H1 (cell line): ENCODE data around the gene PTPRF. TPM values are rescaled to one million over a fixed set of nuclear protein-coding genes. Genes with fewer than 3 reads are reported as not detected.

Experiments used
- CTCF ChIA-PET: fragments of 300-600 bp; sonication (Branson Sonifier 250); formaldehyde crosslinking; loops from one replicate; lab custom pipeline; 2021; ENCODE audit not compliant: partially characterized antibody; lab: Charles Lee
- POLR2A ChIA-PET: fragments of 300-600 bp; sonication (Branson Sonifier 250); formaldehyde crosslinking; loops from one replicate; lab custom pipeline; 2021; ENCODE audit warnings: inconsistent platforms; ENCODE audit not compliant: partially characterized antibody; lab: Charles Lee
- DNase-seq, 2 experiments: peaks; one replicate each; pipeline versions ENCODE4 v3.0.0 to v3.0.0-alpha.2; 2010 to 2022; ENCODE audit warnings: low spot score in 2 of 2, low read depth in 1 of 2, mixed read lengths in 1 of 2
- FAIRE-seq: peaks from 2 replicates; lab custom pipeline; 2011; peaks lifted over from hg19 to GRCh38; lab: Jason Lieb, UNC
- H2AFZ ChIP-seq: 2 replicates; pipeline ENCODE4 v1.8.1; 2012; ENCODE audit warnings: low read length, inconsistent platforms
- H2AK5ac ChIP-seq: 2 replicates; pipeline ENCODE4 v1.6.1; 2013; ENCODE audit warnings: low read depth, low read length
- H2BK120ac ChIP-seq: replicated peaks from 2 replicates; pipeline ENCODE3; 2013; ENCODE audit warnings: low read depth, low read length, inconsistent platforms
- H2BK12ac ChIP-seq: 2 replicates; pipeline ENCODE4 v1.6.1; 2013; ENCODE audit warnings: low read depth, low read length
- H2BK15ac ChIP-seq: 2 replicates; pipeline ENCODE4 v1.6.1; 2013; ENCODE audit warnings: low read length
- H2BK20ac ChIP-seq: 2 replicates; pipeline ENCODE4 v1.6.1; 2013; ENCODE audit warnings: low read length
- H2BK5ac ChIP-seq: 2 replicates; pipeline ENCODE4 v1.6.1; 2013; ENCODE audit warnings: low read depth, low read length
- H3K14ac ChIP-seq: 2 replicates; pipeline ENCODE4 v1.6.1; 2013; ENCODE audit warnings: inconsistent platforms; ENCODE audit not compliant: insufficient read length
- H3K18ac ChIP-seq: 2 replicates; pipeline ENCODE4 v1.6.1; 2013; ENCODE audit warnings: low read length; ENCODE audit errors: extremely low read depth
- H3K23ac ChIP-seq: 2 replicates; pipeline ENCODE4 v1.6.1; 2013; ENCODE audit warnings: inconsistent platforms; ENCODE audit not compliant: insufficient read length
- H3K23me2 ChIP-seq: 2 replicates; pipeline ENCODE4 v1.6.1; 2013; ENCODE audit warnings: low read depth, low read length
- H3K27ac ChIP-seq: 2 replicates; pipeline ENCODE4 v1.6.1; 2011; ENCODE audit warnings: low read depth, low read length, inconsistent platforms
- H3K27me3 ChIP-seq, 4 experiments: replicated peaks in 1 of 4; 1 replicate in 1 of 4; 2 replicates in 3 of 4; pipeline versions ENCODE4 v1.6.1 to v1.8.1; 2011 to 2013; ENCODE audit warnings: low read length in 3 of 4, mild to moderate bottlenecking in 3 of 4, inconsistent platforms in 2 of 4, mixed read lengths in 2 of 4, moderate library complexity in 1 of 4; ENCODE audit not compliant: control insufficient read depth in 3 of 4, insufficient read depth in 3 of 4; ENCODE audit errors: extremely low read depth in 1 of 4
- H3K36me3 ChIP-seq, 4 experiments: 2 replicates each; pipeline versions ENCODE4 v1.6.1 to v1.8.1; 2011 to 2013; ENCODE audit warnings: mild to moderate bottlenecking in 4 of 4, low read length in 3 of 4, moderate library complexity in 2 of 4, control low read depth in 1 of 4, inconsistent platforms in 1 of 4; ENCODE audit not compliant: insufficient read depth in 4 of 4, control insufficient read depth in 2 of 4
- H3K4ac ChIP-seq: replicated peaks from 2 replicates; pipeline ENCODE3; 2013; ENCODE audit warnings: low read length, low read depth, mixed read lengths, inconsistent platforms; ENCODE audit not compliant: insufficient read length
- H3K4me1 ChIP-seq, 4 experiments: replicated peaks in 1 of 4; 1 replicate in 1 of 4; 2 replicates in 3 of 4; pipeline versions ENCODE4 v1.6.1 to v1.8.1; 2011 to 2013; ENCODE audit warnings: low read length in 3 of 4, inconsistent platforms in 2 of 4, mixed read lengths in 1 of 4; ENCODE audit not compliant: insufficient read depth in 4 of 4, control insufficient read depth in 3 of 4
- H3K4me2 ChIP-seq, 2 experiments: 2 replicates each; pipeline versions ENCODE4 v1.6.1 to v1.8.1; 2011 to 2013; ENCODE audit warnings: low read depth in 2 of 2, low read length in 2 of 2, control low read depth in 1 of 2, inconsistent platforms in 1 of 2, mild to moderate bottlenecking in 1 of 2; ENCODE audit not compliant: insufficient read depth in 1 of 2
- H3K4me3 ChIP-seq, 4 experiments: fragments of 200-600, 300-600 bp in 1 of 4; sonication (generic), shearing (Covaris generic), sonication (Bioruptor Twin) in 1 of 4; 2 replicates each; pipeline versions ENCODE4 v1.5.1 to v1.8.1; 2011 to 2016; ENCODE audit warnings: low read length in 4 of 4, low read depth in 3 of 4, control low read depth in 2 of 4, inconsistent platforms in 2 of 4, mild to moderate bottlenecking in 2 of 4, mixed read lengths in 1 of 4, moderate library complexity in 1 of 4; ENCODE audit not compliant: insufficient read depth in 2 of 4; ENCODE audit errors: extremely low read depth in 1 of 4
- H3K56ac ChIP-seq: replicated peaks from 2 replicates; pipeline ENCODE3; 2013; ENCODE audit warnings: low read depth, mild to moderate bottlenecking, mixed read lengths, low read length, inconsistent platforms; ENCODE audit not compliant: insufficient read length
- H3K79me1 ChIP-seq: 2 replicates; pipeline ENCODE4 v1.6.1; 2013; ENCODE audit warnings: low read depth, low read length, control low read depth
- H3K79me2 ChIP-seq, 2 experiments: 2 replicates each; pipeline versions ENCODE4 v1.6.1 to v1.8.1; 2012 to 2013; ENCODE audit warnings: low read length in 2 of 2, mild to moderate bottlenecking in 2 of 2, inconsistent platforms in 1 of 2; ENCODE audit not compliant: insufficient read depth in 2 of 2, control insufficient read depth in 1 of 2
- H3K9ac ChIP-seq, 4 experiments: replicated peaks in 1 of 4; 1 replicate in 1 of 4; 2 replicates in 3 of 4; pipeline versions ENCODE4 v1.6.1 to v1.8.1; 2011 to 2013; ENCODE audit warnings: low read depth in 3 of 4, low read length in 3 of 4, control low read depth in 2 of 4, mild to moderate bottlenecking in 2 of 4, moderate library complexity in 2 of 4, inconsistent platforms in 1 of 4; ENCODE audit errors: extremely low read depth in 1 of 4
- H3K9me3 ChIP-seq, 2 experiments: 2 replicates each; pipeline versions ENCODE4 v1.6.1 to v1.8.1; 2012 to 2013; ENCODE audit warnings: mild to moderate bottlenecking in 2 of 2, moderate library complexity in 2 of 2, control low read depth in 1 of 2, inconsistent platforms in 1 of 2, low read depth in 1 of 2, low read length in 1 of 2, mixed read lengths in 1 of 2; ENCODE audit not compliant: insufficient read depth in 2 of 2
- H4K20me1 ChIP-seq, 2 experiments: replicated peaks in 1 of 2; 2 replicates each; pipeline versions ENCODE3 to v1.8.1; 2011 to 2013; ENCODE audit warnings: inconsistent platforms in 2 of 2, low read length in 2 of 2, mild to moderate bottlenecking in 1 of 2; ENCODE audit not compliant: insufficient read depth in 2 of 2, control insufficient read depth in 1 of 2
- H4K5ac ChIP-seq: 2 replicates; pipeline ENCODE4 v1.6.1; 2013; ENCODE audit warnings: low read length, low read depth, mixed read lengths, inconsistent platforms; ENCODE audit not compliant: insufficient read length
- H4K8ac ChIP-seq: 2 replicates; pipeline ENCODE4 v1.8.0; 2013; ENCODE audit warnings: mild to moderate bottlenecking, moderate library complexity, low read length, inconsistent platforms; ENCODE audit not compliant: insufficient read depth; ENCODE audit errors: extremely low read depth
- H4K91ac ChIP-seq: replicated peaks from 2 replicates; pipeline ENCODE3; 2013; ENCODE audit warnings: low read length, mixed read lengths, inconsistent platforms; ENCODE audit not compliant: insufficient read length
- CHD2 ChIP-seq: IDR thresholded peaks from 2 replicates; pipeline ENCODE4 v1.6.1; 2012; ENCODE audit warnings: low read length, improper control_type of control experiment
- KDM1A ChIP-seq: fragments of 200-600, 300-600 bp; sonication (generic); IDR thresholded peaks from 2 replicates; pipeline ENCODE4 v1.7.1; 2016; ENCODE audit warnings: mild to moderate bottlenecking, low read length, borderline replicate concordance
- KDM4A ChIP-seq: IDR thresholded peaks from one replicate; pipeline ENCODE4 v1.7.1; 2012; ENCODE audit warnings: low read depth, mild to moderate bottlenecking, moderate library complexity, low read length, inconsistent platforms; ENCODE audit not compliant: severe bottlenecking
- POLR2AphosphoS5 ChIP-seq: IDR thresholded peaks from 2 replicates; pipeline ENCODE4 v1.6.1; 2011; ENCODE audit warnings: low read depth, low read length
- RNF2 ChIP-seq: fragments of 200-900, 300-1000 bp; sonication (generic); IDR thresholded peaks from 2 replicates; pipeline ENCODE4 v1.7.1; 2016; ENCODE audit warnings: borderline replicate concordance, low read depth, mild to moderate bottlenecking, antibody characterized with exemption, low read length; ENCODE audit not compliant: poor library complexity, severe bottlenecking; ENCODE audit errors: missing control alignments
- RXRA ChIP-seq: IDR thresholded peaks from 2 replicates; pipeline ENCODE4 v1.6.1; 2011; ENCODE audit warnings: low read depth, mild to moderate bottlenecking, low read length, moderate library complexity; ENCODE audit not compliant: insufficient read depth
- SIN3A ChIP-seq, 2 experiments: IDR thresholded peaks in 1 of 2; conservative IDR thresholded peaks in 1 of 2; 2 replicates each; pipeline ENCODE4 v1.6.1; 2011 to 2012; ENCODE audit warnings: low read length in 2 of 2, improper control_type of control experiment in 1 of 2, low read depth in 1 of 2, mild to moderate bottlenecking in 1 of 2
- SP1 ChIP-seq: IDR thresholded peaks from 2 replicates; pipeline ENCODE4 v1.6.1; 2011; ENCODE audit warnings: low read depth, low read length
- TAF1 ChIP-seq: IDR thresholded peaks from 2 replicates; pipeline ENCODE4 v1.6.1; 2011; ENCODE audit warnings: mild to moderate bottlenecking, low read depth, low read length
- TAF7 ChIP-seq: optimal IDR thresholded peaks from 2 replicates; pipeline ENCODE3; 2011; ENCODE audit warnings: low read depth, mild to moderate bottlenecking, inconsistent platforms, low read length, moderate library complexity, borderline replicate concordance
- TCF12 ChIP-seq: IDR thresholded peaks from 2 replicates; pipeline ENCODE4 v1.6.1; 2011; ENCODE audit warnings: low read depth, mild to moderate bottlenecking, low read length
- WGBS, 2 experiments: shearing (Covaris generic) in 1 of 2; methylation state at CpG; one replicate each; pipeline versions ENCODE4 v1.1.6 to v1.1.7; 2013 to 2015; ENCODE audit warnings: low lambda C conversion rate in 2 of 2, mixed read lengths in 2 of 2, inconsistent platforms in 1 of 2, low coverage in 1 of 2, missing lambda C conversion rate in 1 of 2; ENCODE audit not compliant: insufficient replicate concordance in 2 of 2, insufficient coverage in 1 of 2, insufficient read length in 1 of 2; ENCODE audit errors: extremely low coverage in 1 of 2, missing lambda C conversion rate in 1 of 2; 5-methylcytosine and 5-hydroxymethylcytosine counted together
- polyA plus RNA-seq, 7 experiments: library from polyadenylated mRNA; depleted of rRNA in 3 of 7; stranded (reverse) in 5 of 7; unstranded in 2 of 7; fragments of >200 nt in 5 of 7; fragments of 200-250 nt in 2 of 7; gene quantifications; 1 replicate in 5 of 7; 2 replicates in 1 of 7; 4 replicates in 1 of 7; pipeline versions ENCODE4 v1.2.1 to v1.2.3, GENCODE V29; 2011 to 2013; ENCODE audit warnings: missing spikeins in 2 of 7, mixed read lengths in 2 of 7
- total RNA-seq: library from RNA; stranded (reverse); fragmentation: NEBNext Ultra II Directional; extraction: Animal tissue kit (Norgen Biotek cat#: 25700); gene quantifications from 2 replicates; pipeline ENCODE4 v1.2.1, GENCODE V29; 2021

PTPRF gene
- total and polyA plus RNA-seq, 2 of the 8 experiments (the other 6 are each of a cell fraction or from before 2014, with no cell fraction given): 136 to 231 TPM

GRCh38 chr1:43512681-43513080 lies 18.0 kb upstream of the PTPRF start:
- no peaks in the 10 kb centered on the region for H3K9me3 ChIP-seq
- no peak overlapping the region for H2BK12ac ChIP-seq
- H3K4me2 ChIP-seq: no peak overlapping the region
- no peak overlapping the region for H4K5ac ChIP-seq
- DNase-seq (no peak), FAIRE-seq (no peak)
- no peak overlapping the region for H3K27ac ChIP-seq
- no peak overlapping the region for H4K91ac ChIP-seq
- ChIA-PET POLR2A (interaction anchor here (0.6 kb wide), 1 partner anchor 133 kb away, joined by 3 read pairs; no protein-coding TSS in a partner anchor), CTCF (interaction anchor here (0.6 to 1.0 kb wide), 4 partner anchors 10 to 138 kb away, joined by 3 read pairs; no protein-coding TSS in a partner anchor)
- H3K18ac ChIP-seq: no peak overlapping the region
- H2AK5ac ChIP-seq: no peak overlapping the region
- no peak overlapping the region for H3K14ac ChIP-seq
- TF ChIP-seq TAF7 (no peak), RXRA (no peak), KDM1A (no peak), POLR2AphosphoS5 (no peak), CHD2 (no peak), TAF1 (no peak), KDM4A (no peak), RNF2 (no peak), SIN3A (conservative IDR thresholded peaks at IDR 0.05 in 1 of 2, IDR thresholded peaks at IDR 0.05 in 1 of 2; ENCODE audit: low read depth in 1 of 2, low read length in 2 of 2) (no peak), SP1 (no peak), TCF12 (no peak)
- H3K9ac ChIP-seq: no peak overlapping the region
- H2AFZ ChIP-seq: no peak overlapping the region
- H3K79me2 ChIP-seq: no peaks in the 10 kb centered on the region
- H3K56ac ChIP-seq: no peak overlapping the region
- H3K4ac ChIP-seq: no peak overlapping the region
- no peak overlapping the region for H2BK5ac ChIP-seq
- no peak overlapping the region for H2BK20ac ChIP-seq
- no peaks in the 10 kb centered on the region for H3K27me3 ChIP-seq
- H2BK15ac ChIP-seq: no peak overlapping the region
- no peak overlapping the region for H4K8ac ChIP-seq
- H3K4me3 ChIP-seq: no peak overlapping the region
- WGBS, 2 experiments: 92% methylated on average over 6 of the region's 6 CpGs; no CpG with 5 or more reads in 1 of the 2 experiments
- no peak overlapping the region for H3K23ac ChIP-seq
- H2BK120ac ChIP-seq: no peak overlapping the region
- no peaks in the 10 kb centered on the region for H4K20me1 ChIP-seq
- no peaks in the 10 kb centered on the region for H3K36me3 ChIP-seq
- no peaks in the 10 kb centered on the region for H3K79me1 ChIP-seq
- peaks cover 0 to 6% (median 1%) of the 10 kb centered on the region in 4 experiments; a peak in 2 of 7 replicates for H3K4me1 ChIP-seq
- no peaks in the 10 kb centered on the region for H3K23me2 ChIP-seq
